Esophagus muscularis mucosa (tissue), 4 donors: Measurements from ENCODE around the gene LIAS. TPM values are rescaled to one million over a fixed set of nuclear protein-coding genes. Genes with fewer than 3 reads are reported as not detected.

Experiments used
- DNase-seq: peaks from one replicate; pipeline ENCODE4 v3.0.0-alpha.2; 2017; ENCODE audit errors: extremely low spot score
- H3K27ac ChIP-seq, 4 donors: fragments of 200-600 bp; sonication (generic); replicated peaks in 1 of 4; 1 replicate in 3 of 4; 2 replicates in 1 of 4; pipeline ENCODE4 v1.5.1; 2016 to 2019; ENCODE audit warnings: mild to moderate bottlenecking in 1 of 4
- H3K27me3 ChIP-seq, 4 donors: fragments of 200-600 bp; sonication (generic); one replicate each; pipeline versions ENCODE4 v1.5.1 to v1.6.0; 2016 to 2019
- H3K36me3 ChIP-seq, 4 donors: fragments of 200-600 bp; sonication (generic); one replicate each; pipeline ENCODE4 v1.5.1; 2016 to 2019
- H3K4me1 ChIP-seq, 4 donors: fragments of 200-600 bp; sonication (generic); one replicate each; pipeline ENCODE4 v1.5.1; 2016 to 2019
- H3K4me3 ChIP-seq, 4 donors: fragments of 200-600 bp; sonication (generic); 1 replicate in 2 of 4; 2 replicates in 2 of 4; pipeline ENCODE4 v1.5.1; 2016 to 2019; ENCODE audit warnings: mild to moderate bottlenecking in 4 of 4, moderate library complexity in 1 of 4
- H3K9me3 ChIP-seq, 4 donors: fragments of 200-600 bp; sonication (generic); 1 replicate in 3 of 4; 2 replicates in 1 of 4; pipeline ENCODE4 v1.5.1; 2016 to 2019
- EP300 ChIP-seq: sonication (generic); formaldehyde crosslinking; IDR thresholded peaks from one replicate; pipeline ENCODE4 v1.6.1; 2017; ENCODE audit warnings: antibody characterized with exemption
- POLR2A ChIP-seq: fragments of 450-650 bp; IDR thresholded peaks from one replicate; pipeline ENCODE4 v1.6.1; 2017; ENCODE audit warnings: antibody characterized with exemption, moderate library complexity, mild to moderate bottlenecking, low read depth
- POLR2AphosphoS5 ChIP-seq, 2 donors: sonication (generic); formaldehyde crosslinking; IDR thresholded peaks; one replicate each; pipeline ENCODE4 v1.6.1; 2017; ENCODE audit warnings: antibody characterized with exemption in 2 of 2
- WGBS: methylation state at CpG from one replicate; pipeline ENCODE4 v1.1.5; 2018; 5-methylcytosine and 5-hydroxymethylcytosine counted together
- intact Hi-C: fragments of 100-400 bp; cut with DNase I; formaldehyde crosslinking; loops from one replicate; pipeline ENCODE4 v1.15.1; 2023
- total RNA-seq, 4 donors: library from RNA; depleted of rRNA; stranded (reverse); fragments of >200 nt; gene quantifications; one replicate each; pipeline versions ENCODE4 v1.1.0 to v1.2.1, GENCODE V29; 2016
- TF ChIP-seq, protein P1 (sequence below), 3 experiments: fragments of 200-600 bp in 2 of 3; fragments of 450-650 bp in 1 of 3; sonication (generic) in 2 of 3; IDR thresholded peaks; one replicate each; pipeline ENCODE4 v1.5.1; 2017 to 2019; ENCODE audit warnings: antibody characterized with exemption in 3 of 3, mild to moderate bottlenecking in 2 of 3, moderate library complexity in 1 of 3

The LIAS gene
- total RNA-seq, 4 donors from 2014 or later, result 8.5 to 11.6 (median 9.7) TPM

DNA sequence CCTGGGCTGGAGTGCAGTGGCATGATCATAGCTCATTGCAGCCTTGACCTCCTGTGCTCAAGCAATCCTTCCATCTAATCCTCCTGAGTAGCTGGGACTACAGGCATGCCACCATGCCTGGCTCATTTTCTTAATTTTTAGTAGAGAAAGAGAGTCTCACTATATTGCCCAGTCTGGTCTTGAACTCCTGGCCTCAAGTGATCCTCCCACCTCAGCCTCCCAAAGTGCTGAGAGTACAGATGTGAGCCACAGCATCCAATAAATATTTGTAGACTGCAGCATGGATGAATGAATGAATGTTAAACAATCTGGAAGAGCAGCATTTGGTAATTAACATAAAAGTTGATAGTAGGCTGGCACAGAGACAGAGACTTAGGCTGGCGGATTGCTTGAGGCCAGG is 32.1 kb upstream of the LIAS start:
- intact Hi-C loops, result no loop called here

DNA sequence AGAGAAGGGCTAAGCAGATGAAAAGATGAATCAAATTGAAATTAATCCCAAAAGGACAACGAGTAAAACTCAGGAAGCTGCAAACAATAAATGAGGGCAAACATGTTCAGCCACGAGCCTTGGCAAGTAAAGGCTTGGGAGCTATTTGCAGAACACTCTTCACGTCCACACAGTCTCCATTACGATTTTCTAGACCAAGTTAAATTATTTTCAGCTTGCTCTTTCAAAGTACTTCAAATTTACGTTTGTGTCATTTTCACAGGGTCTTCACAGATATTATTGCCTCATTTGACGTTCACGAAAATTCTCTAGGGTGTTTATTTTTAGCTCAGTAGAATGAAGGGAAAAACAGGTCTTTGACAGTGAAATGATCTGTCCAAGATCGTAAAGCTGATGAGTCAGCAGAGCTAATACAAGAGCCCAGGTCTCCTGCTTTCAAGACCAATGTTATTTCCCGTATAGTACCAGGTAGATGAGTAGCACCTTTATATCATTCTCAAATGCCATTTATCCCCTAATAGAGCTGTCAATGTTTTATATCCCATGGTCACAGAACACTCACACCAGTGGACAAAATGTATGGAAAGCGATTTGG is 31.2 kb upstream of the LIAS start:
- WGBS, result 67% methylated on average over 10 of the region's 10 CpGs
- no peak for DNase-seq
- Histone ChIP-seq H3K4me3 (no peak overlapping the region), H3K36me3 (no peaks in the 10 kb centered on the region), H3K27ac (no peak overlapping the region), H3K27me3 (no peaks in the 10 kb centered on the region), H3K9me3 (no peaks in the 10 kb centered on the region), H3K4me1 (no peaks in the 10 kb centered on the region)
- TF ChIP-seq, protein P1, sequence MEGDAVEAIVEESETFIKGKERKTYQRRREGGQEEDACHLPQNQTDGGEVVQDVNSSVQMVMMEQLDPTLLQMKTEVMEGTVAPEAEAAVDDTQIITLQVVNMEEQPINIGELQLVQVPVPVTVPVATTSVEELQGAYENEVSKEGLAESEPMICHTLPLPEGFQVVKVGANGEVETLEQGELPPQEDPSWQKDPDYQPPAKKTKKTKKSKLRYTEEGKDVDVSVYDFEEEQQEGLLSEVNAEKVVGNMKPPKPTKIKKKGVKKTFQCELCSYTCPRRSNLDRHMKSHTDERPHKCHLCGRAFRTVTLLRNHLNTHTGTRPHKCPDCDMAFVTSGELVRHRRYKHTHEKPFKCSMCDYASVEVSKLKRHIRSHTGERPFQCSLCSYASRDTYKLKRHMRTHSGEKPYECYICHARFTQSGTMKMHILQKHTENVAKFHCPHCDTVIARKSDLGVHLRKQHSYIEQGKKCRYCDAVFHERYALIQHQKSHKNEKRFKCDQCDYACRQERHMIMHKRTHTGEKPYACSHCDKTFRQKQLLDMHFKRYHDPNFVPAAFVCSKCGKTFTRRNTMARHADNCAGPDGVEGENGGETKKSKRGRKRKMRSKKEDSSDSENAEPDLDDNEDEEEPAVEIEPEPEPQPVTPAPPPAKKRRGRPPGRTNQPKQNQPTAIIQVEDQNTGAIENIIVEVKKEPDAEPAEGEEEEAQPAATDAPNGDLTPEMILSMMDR (IDR thresholded peaks at IDR 0.05), result no peak
- TF ChIP-seq POLR2A (no peak), POLR2AphosphoS5 (IDR thresholded peaks at IDR 0.05) (no peak), EP300 (no peak)
- intact Hi-C loops, result no loop called here

More for the DNA sequence above, 32.1 kb upstream of the LIAS start:
- no peaks in the 10 kb centered on the region for H3K36me3 ChIP-seq
- peak; percentile 29 for DNase-seq
- no peak overlapping the region for H3K27ac ChIP-seq
- no peak for TF ChIP-seq POLR2A
- no peak for TF ChIP-seq EP300
- no peak for TF ChIP-seq POLR2AphosphoS5 (IDR thresholded peaks at IDR 0.05)
- TF ChIP-seq, protein P1 (IDR thresholded peaks at IDR 0.05), result no peak
- H3K4me1 ChIP-seq, result no peaks in the 10 kb centered on the region
- no peaks in the 10 kb centered on the region for H3K27me3 ChIP-seq
- no peak overlapping the region for H3K4me3 ChIP-seq
- no peaks in the 10 kb centered on the region for H3K9me3 ChIP-seq
- 94% methylated on average over 1 of the region's 1 CpG for WGBS

DNA sequence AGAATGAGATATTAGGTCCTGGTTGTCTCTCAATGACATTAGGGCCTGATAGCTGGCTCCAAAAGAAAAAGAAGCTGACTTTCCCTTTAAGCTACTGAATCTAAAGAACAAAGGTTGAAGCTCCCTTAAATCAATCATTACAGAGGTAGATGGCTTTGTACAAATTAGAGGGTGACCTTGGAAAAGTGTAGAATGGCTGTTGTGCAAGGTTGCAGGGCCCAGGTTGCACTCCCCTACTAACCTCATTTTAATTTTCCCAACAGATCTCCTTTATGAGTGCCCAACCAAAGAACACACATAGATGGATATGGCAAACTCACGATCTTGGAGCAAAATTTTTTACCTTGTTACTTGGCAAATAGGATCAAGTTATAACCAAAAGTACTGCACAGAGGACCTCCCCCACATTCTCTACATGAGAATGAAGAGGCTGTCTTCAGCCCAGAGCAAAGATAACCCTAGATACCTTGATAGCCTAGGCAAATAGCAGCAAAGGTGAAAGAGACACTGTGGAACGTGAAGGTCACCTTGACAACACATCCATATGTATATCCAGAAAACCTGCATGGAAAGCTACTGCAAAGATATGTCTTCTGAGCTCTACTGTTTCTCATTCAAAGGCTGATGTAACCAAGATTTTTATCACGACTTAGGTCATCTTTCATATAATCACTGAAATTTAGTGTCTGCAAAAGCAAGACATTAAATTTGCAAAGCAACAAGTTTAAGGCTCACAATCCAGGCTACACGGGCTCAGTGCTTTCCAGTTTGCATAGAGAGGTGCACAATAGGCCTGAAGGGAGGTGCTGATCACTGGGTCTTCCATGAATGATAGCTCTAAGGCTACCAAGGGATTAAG is 29.2 kb upstream of the LIAS start:
- 81% methylated on average over 4 of the region's 4 CpGs for WGBS
- peak; percentile 62 for DNase-seq
- H3K4me1 ChIP-seq, result no peaks in the 10 kb centered on the region
- TF ChIP-seq, protein P1 (IDR thresholded peaks at IDR 0.05), result no peak
- no peak for TF ChIP-seq POLR2A
- TF ChIP-seq EP300, result no peak
- no peak for TF ChIP-seq POLR2AphosphoS5 (IDR thresholded peaks at IDR 0.05)
- H3K36me3 ChIP-seq, result no peaks in the 10 kb centered on the region
- H3K27me3 ChIP-seq, result no peaks in the 10 kb centered on the region
- intact Hi-C loops, result no loop called here
- no peaks in the 10 kb centered on the region for H3K9me3 ChIP-seq
- no peak overlapping the region for H3K27ac ChIP-seq
- H3K4me3 ChIP-seq, result no peak overlapping the region

- H3K27me3 ChIP-seq, result no peaks in the 10 kb centered on the region
Observed at GRCh38 chr4:39433878-39434492, 24.9 kb upstream of the LIAS start.

More at GRCh38 chr4:39433878-39434492, 24.9 kb upstream of the LIAS start:
- TF ChIP-seq POLR2AphosphoS5 (IDR thresholded peaks at IDR 0.05) (no peak), EP300 (no peak), POLR2A (no peak)
- TF ChIP-seq, protein P1 (IDR thresholded peaks at IDR 0.05), result no peak
- peaks cover 0 to 6% (median 0%) of the 10 kb centered on the region in 4 donors for H3K4me1 ChIP-seq
- no peaks in the 10 kb centered on the region for H3K9me3 ChIP-seq
- H3K27ac ChIP-seq, result no peak overlapping the region
- no peaks in the 10 kb centered on the region for H3K36me3 ChIP-seq
- no peak overlapping the region for H3K4me3 ChIP-seq
- DNase-seq, result no peak
- intact Hi-C loops, result no loop called here
- 91% methylated on average over 11 of the region's 11 CpGs for whole genome bisulfite sequencing
